K562 (cell line): ENCODE measurements around the gene COA6. TPM values are rescaled to one million over a fixed set of nuclear protein-coding genes. Genes with fewer than 3 reads are reported as not detected.
A peak's percentile ranks its signal among the peaks of the same experiment; 100 is the strongest.

Experiments
- ATAC-seq: fragments of 200-7000 bp; cut with Tn5 transposase; 3 replicates; pipeline ENCODE4 v1.9.1; 2020; ENCODE audit warnings: moderate library complexity
- BruUV-seq: library from RNA; stranded (reverse); fragments of 400-500 nt; replicated peaks from 2 replicates; lab custom pipeline; 2021; lab: Mats Ljungman, UMichigan
- CTCF ChIA-PET: fragments of 300-600 bp; formaldehyde crosslinking; extraction: SDS; loops from one replicate; lab custom pipeline; 2021; ENCODE audit warnings: low intra/inter-chr PET ratio; lab: Yijun Ruan, JAX
- POLR2A ChIA-PET: fragments of 300-600, 350-650 bp; sonication (Branson Sonifier 250); formaldehyde crosslinking; extraction: SDS; loops from one replicate; lab custom pipeline; 2021; ENCODE audit warnings: antibody characterized with exemption, inconsistent platforms; lab: Yijun Ruan, JAX
- DNase-seq, 4 experiments: peaks; one replicate each; pipeline versions ENCODE4 v3.0.0 to v3.0.0-alpha.2; 2011 to 2018; ENCODE audit warnings: low spot score in 3 of 4, mixed read lengths in 3 of 4; ENCODE audit errors: extremely low read depth in 1 of 4
- FAIRE-seq: peaks from 2 replicates; lab custom pipeline; 2011; peaks lifted over from hg19 to GRCh38; lab: Jason Lieb, UNC
- H2AFZ ChIP-seq: 2 replicates; pipeline ENCODE4 v1.6.0; 2011; ENCODE audit warnings: low read depth, low read length, control low read depth, inconsistent platforms
- H3K27ac ChIP-seq: fragments of 200-600 bp; 3 replicates; pipeline ENCODE4 v1.8.0; 2011; ENCODE audit warnings: low read depth, mild to moderate bottlenecking, control low read depth, inconsistent platforms, low read length, moderate library complexity, mixed read lengths; ENCODE audit errors: extremely low read depth
- H3K27me3 ChIP-seq, 2 experiments: fragments of 300-600 bp in 1 of 2; 2 replicates in 1 of 2; 3 replicates in 1 of 2; pipeline versions ENCODE4 v1.6.0 to v1.8.0; 2011; ENCODE audit warnings: inconsistent platforms in 2 of 2, low read length in 2 of 2, mild to moderate bottlenecking in 1 of 2, mixed read lengths in 1 of 2, moderate library complexity in 1 of 2; ENCODE audit not compliant: control insufficient read depth in 2 of 2, insufficient read depth in 2 of 2
- H3K36me3 ChIP-seq: fragments of 300-600 bp; 3 replicates; pipeline ENCODE4 v1.8.0; 2011; ENCODE audit warnings: mild to moderate bottlenecking, low read length, inconsistent platforms; ENCODE audit not compliant: control insufficient read depth, insufficient read depth
- H3K4me1 ChIP-seq, 2 experiments: fragments of 200-600 bp in 1 of 2; replicated peaks in 1 of 2; 2 replicates in 1 of 2; 3 replicates in 1 of 2; pipeline versions ENCODE4 v1.5.1 to v1.8.0; 2011; ENCODE audit warnings: inconsistent platforms in 2 of 2, low read length in 2 of 2, mild to moderate bottlenecking in 1 of 2, mixed read lengths in 1 of 2, moderate library complexity in 1 of 2; ENCODE audit not compliant: control insufficient read depth in 2 of 2, insufficient read depth in 2 of 2
- H3K4me2 ChIP-seq: 2 replicates; pipeline ENCODE4 v1.6.1; 2011; ENCODE audit warnings: low read length, control low read depth, inconsistent platforms, mixed read lengths; ENCODE audit not compliant: insufficient read depth
- H3K4me3 ChIP-seq: fragments of 200-600 bp; sonication (generic), shearing (Covaris generic); 2 replicates; pipeline ENCODE4 v1.5.1; 2016; ENCODE audit warnings: control low read depth, inconsistent platforms
- H3K79me2 ChIP-seq: fragments of 200-600 bp; 3 replicates; pipeline ENCODE4 v1.8.0; 2011; ENCODE audit warnings: low read length, inconsistent platforms; ENCODE audit not compliant: control insufficient read depth, insufficient read depth
- H3K9ac ChIP-seq, 2 experiments: 2 replicates each; pipeline versions ENCODE4 v1.6.0 to v1.6.1; 2011; ENCODE audit warnings: low read depth in 2 of 2, low read length in 2 of 2, control low read depth in 1 of 2, inconsistent platforms in 1 of 2, mild to moderate bottlenecking in 1 of 2, mixed read lengths in 1 of 2; ENCODE audit not compliant: insufficient read depth in 1 of 2
- H3K9me1 ChIP-seq: one replicate; pipeline ENCODE4 v1.6.0; 2011; ENCODE audit warnings: inconsistent platforms, mild to moderate bottlenecking, low read length, moderate library complexity; ENCODE audit not compliant: control insufficient read depth, insufficient read depth
- H3K9me3 ChIP-seq: replicated peaks from 2 replicates; pipeline ENCODE4 v1.5.1; 2011; ENCODE audit warnings: low read depth, low read length, inconsistent platforms; ENCODE audit not compliant: control insufficient read depth, insufficient read depth
- H4K20me1 ChIP-seq: replicated peaks from 2 replicates; pipeline ENCODE4 v1.6.1; 2011; ENCODE audit warnings: low read length, inconsistent platforms, mixed read lengths; ENCODE audit not compliant: control insufficient read depth, insufficient read depth
- ELF1 ChIP-seq: fragments of 200-800 bp; sonication (Bioruptor generic); IDR thresholded peaks from 2 replicates; pipeline ENCODE4 v1.6.1; 2016; ENCODE audit warnings: missing genetic modification characterization, missing compliant biosample characterization
- EP400 ChIP-seq: fragments of 450-650 bp; IDR thresholded peaks from 2 replicates; pipeline ENCODE4 v1.6.1; 2017; ENCODE audit warnings: antibody characterized with exemption, mild to moderate bottlenecking, moderate library complexity
- ESRRA ChIP-seq: fragments of 450-650 bp; IDR thresholded peaks from 2 replicates; pipeline ENCODE4 v1.6.1; 2014; ENCODE audit warnings: low read depth, mild to moderate bottlenecking, moderate library complexity, borderline replicate concordance
- FOXA1 ChIP-seq: fragments of 450-650 bp; IDR thresholded peaks from 2 replicates; pipeline ENCODE4 v1.6.1; 2016; ENCODE audit warnings: mild to moderate bottlenecking, borderline replicate concordance
- GTF2A2 ChIP-seq: IDR thresholded peaks from 2 replicates; pipeline ENCODE4 v1.6.1; 2016; ENCODE audit warnings: mild to moderate bottlenecking, missing genetic modification characterization, missing compliant biosample characterization
- ILK ChIP-seq: fragments of 450-650 bp; IDR thresholded peaks from 2 replicates; pipeline ENCODE4 v1.6.1; 2016; ENCODE audit warnings: missing genetic modification characterization, low read depth, mild to moderate bottlenecking, missing compliant biosample characterization, moderate library complexity, borderline replicate concordance
- NCOR1 ChIP-seq: fragments of 450-650 bp; IDR thresholded peaks from 2 replicates; pipeline ENCODE4 v1.6.1; 2016; ENCODE audit warnings: mild to moderate bottlenecking, moderate library complexity
- RBM25 ChIP-seq: fragments of 200-400 bp; formaldehyde crosslinking; IDR thresholded peaks from 2 replicates; pipeline ENCODE4 v1.6.1; 2018; ENCODE audit warnings: low read length, low read depth, moderate library complexity; ENCODE audit not compliant: severe bottlenecking
- SMAD3 ChIP-seq: fragments of 450-650 bp; formaldehyde crosslinking; conservative IDR thresholded peaks from 2 replicates; pipeline ENCODE4 v1.4.0; 2020; ENCODE audit warnings: mild to moderate bottlenecking
- SMARCE1 ChIP-seq: fragments of 450-650 bp; IDR thresholded peaks from 2 replicates; pipeline ENCODE4 v1.7.1; 2016; ENCODE audit warnings: mild to moderate bottlenecking
- SP2 ChIP-seq: IDR thresholded peaks from 2 replicates; pipeline ENCODE4 v1.6.1; 2011; ENCODE audit warnings: mild to moderate bottlenecking, low read depth, low read length, moderate library complexity; ENCODE audit not compliant: poor library complexity, severe bottlenecking; ENCODE audit errors: extremely low read depth
- TEAD1 ChIP-seq, 2 experiments: fragments of 450-650 bp in 1 of 2; sonication (generic) in 1 of 2; formaldehyde crosslinking; IDR thresholded peaks; 2 replicates each; pipeline versions ENCODE4 v1.4.0 to v1.8.0; 2020 to 2022; ENCODE audit warnings: mild to moderate bottlenecking in 2 of 2, missing genetic modification reagents in 1 of 2
- TFE3 ChIP-seq: fragments of 450-650 bp; formaldehyde crosslinking; IDR thresholded peaks from 2 replicates; pipeline ENCODE4 v1.4.0; 2020; ENCODE audit warnings: mild to moderate bottlenecking, mixed read lengths
- TRIM28 ChIP-seq: fragments of 450-650 bp; IDR thresholded peaks from 2 replicates; pipeline ENCODE4 v1.6.1; 2017
- WGBS: fragments of 100-300 bp; shearing (Covaris generic); methylation state at CpG from one replicate; pipeline ENCODE4 v1.1.6; 2016; ENCODE audit warnings: low coverage, mixed read lengths; ENCODE audit not compliant: insufficient coverage; ENCODE audit errors: missing lambda C conversion rate; 5-methylcytosine and 5-hydroxymethylcytosine counted together
- in situ Hi-C: fragments of 300-500 bp; cut with MboI; formaldehyde crosslinking; loops from 4 replicates; pipeline ENCODE4 v1.15.0; 2018; ENCODE audit warnings: inconsistent platforms, mixed read lengths
- intact Hi-C: fragments of 100-400 bp; cut with micrococcal nuclease; formaldehyde crosslinking; loops from 2 replicates; pipeline ENCODE4 v1.14.2; 2022
- polyA plus RNA-seq, 8 experiments: library from polyadenylated mRNA; depleted of rRNA in 4 of 8; stranded (reverse) in 5 of 8; unstranded in 3 of 8; fragments of >200 nt; fragmentation: Nextera tagmentation in 2 of 8; fragmentation: Illumina TruSeq in 1 of 8; extraction: Ambion mirVana in 2 of 8; extraction: Trizol in 1 of 8; gene quantifications; 2 replicates each; pipeline versions ENCODE4 v1.2.1 to v1.2.3, GENCODE V29; 2011 to 2014; ENCODE audit warnings: inconsistent platforms in 1 of 8, missing spikeins in 1 of 8
- total RNA-seq, 7 experiments: library from RNA; depleted of rRNA in 6 of 7; stranded (reverse); fragments of >200 nt in 6 of 7; fragmentation: Illumina TruSeq in 2 of 7; extraction: Trizol in 2 of 7; gene quantifications; 2 replicates each; pipeline versions ENCODE4 v1.2.1 to v1.2.3, GENCODE V29; 2011 to 2021; ENCODE audit warnings: low replicate concordance in 1 of 7

The COA6 gene
- total and polyA plus RNA-seq, 9 of the 15 experiments (the other 6 are each of a cell fraction or from before 2014, with no cell fraction given), result 77.7 to 187 (median 134) TPM

- Histone ChIP-seq H3K27ac (no peak overlapping the region), H3K27me3 (no peaks in the 10 kb centered on the region), H2AFZ (no peak overlapping the region), H4K20me1 (no peaks in the 10 kb centered on the region), H3K4me2 (no peak overlapping the region), H3K79me2 (no peaks in the 10 kb centered on the region), H3K9me1 (no peaks in the 10 kb centered on the region), H3K9me3 (no peaks in the 10 kb centered on the region), H3K4me1 (no peaks in the 10 kb centered on the region), H3K36me3 (peaks cover 17% of the 10 kb centered on the region; the same call in 1 of the 3 replicates), H3K4me3 (no peak overlapping the region), H3K9ac (no peak overlapping the region)
- in situ Hi-C loops (no loop called here), intact Hi-C loops (no loop called here)
- ChIA-PET CTCF (no interaction called here), POLR2A (interaction anchor here (0.8 kb wide), 1 partner anchor 100 kb away, joined by 5 read pairs; no protein-coding TSS in a partner anchor)
- ATAC-seq, result no peak
- DNase-seq, result no peak
- WGBS, result 85% methylated on average over 11 of the region's 11 CpGs
- no TSS peak for BruUV-seq
- FAIRE-seq, result no peak
- TF ChIP-seq TFE3 (CRISPR knock-in tag), result peak; percentile 48; the same call in 1 of the 2 replicates
- TF ChIP-seq EP400, result no peak
These were observed 39.6 kb downstream of the COA6 start for GRCh38 chr1:234412830-234413229.

- ATAC-seq (no peak), DNase-seq (no peak), FAIRE-seq (no peak)
- intact Hi-C loops, result no loop called here
- no peaks in the 10 kb centered on the region for H4K20me1 ChIP-seq
- in situ Hi-C loops, result no loop called here
- no peaks in the 10 kb centered on the region for H3K79me2 ChIP-seq
- TF ChIP-seq SP2 (no peak), SMAD3 (CRISPR knock-in tag) (no peak), FOXA1 (no peak), TEAD1 (CRISPR knock-in tag; IDR thresholded peaks at IDR 0.05) (no peak), ELF1 (tag) (no peak), SMARCE1 (no peak), ILK (tag) (no peak), GTF2A2 (no peak), ESRRA (no peak), TRIM28 (no peak), NCOR1 (no peak), RBM25 (no peak)
- no peak overlapping the region for H3K27ac ChIP-seq
- no peaks in the 10 kb centered on the region for H3K9me1 ChIP-seq
- no peaks in the 10 kb centered on the region for H3K9me3 ChIP-seq
- H2AFZ ChIP-seq, result no peak overlapping the region
- WGBS, result 82% methylated on average over 9 of the region's 9 CpGs
- no peaks in the 10 kb centered on the region for H3K27me3 ChIP-seq
- ChIA-PET CTCF (no interaction called here), POLR2A (interaction anchor here (0.6 to 0.9 kb wide), 2 partner anchors 66 to 201 kb away, joined by 3 read pairs; partner anchors contain the start of gene TARBP1)
- no peak overlapping the region for H3K4me3 ChIP-seq
- no peaks in the 10 kb centered on the region for H3K4me1 ChIP-seq
- no peak overlapping the region for H3K4me2 ChIP-seq
- no TSS peak for BruUV-seq
- no peak overlapping the region for H3K9ac ChIP-seq
- peaks cover 17% of the 10 kb centered on the region; the same call in 1 of the 3 replicates for H3K36me3 ChIP-seq
These were observed 40.2 kb downstream of the COA6 start for GRCh38 chr1:234413485-234413884.
